ENCODE measurements around the gene ISLR2. TPM values are rescaled to one million over a fixed set of nuclear protein-coding genes. Genes with fewer than 3 reads are reported as not detected.

Gene ISLR2
- polyA plus RNA-seq, 5 donors = 4.0 to 8.8 (median 6.4) TPM

GRCh38 chr15:74175271-74176191, 45.1 kb downstream of the ISLR2 start:
- no peak for DNase-seq

GRCh38 chr15:74176262-74177214, 46.2 kb downstream of the ISLR2 start:
- no peak for DNase-seq

- DNase-seq = no peak
These were observed 48.1 kb downstream of the ISLR2 start for GRCh38 chr15:74178326-74179100.

- no peak for DNase-seq
These were observed 48.9 kb downstream of the ISLR2 start for GRCh38 chr15:74179101-74179841.

GRCh38 chr15:74179983-74180880, 49.8 kb downstream of the ISLR2 start:
- no peak for DNase-seq

- no peak for DNase-seq
These were observed 50.7 kb downstream of the ISLR2 start for GRCh38 chr15:74180881-74181602.

- DNase-seq = no peak
These were observed 51.7 kb downstream of the ISLR2 start for GRCh38 chr15:74182131-74182530.

- DNase-seq = no peak
These were observed 54.3 kb downstream of the ISLR2 start for GRCh38 chr15:74184582-74185091.

GRCh38 chr15:74185710-74186348, 55.4 kb downstream of the ISLR2 start:
- DNase-seq = no peak

Other genes starting within 250 kb of the ISLR2 start
- gene LOXL1, start 204.1 kb upstream of the ISLR2 start, polyA plus RNA-seq (ENCODE audit: insufficient read depth in 1 of 5, insufficient read length in 5 of 5, low replicate concordance in 1 of 5) = 100 to 1,000 TPM; 123 to 201 (median 139) TPM
- 10 to 100 TPM in 4 of 5 donors, 1 to 10 TPM in 1; 9.4 to 17.8 (median 12.5) TPM for gene STOML1, start 138.3 kb upstream of the ISLR2 start, polyA plus RNA-seq (ENCODE audit: insufficient read depth in 1 of 5, insufficient read length in 5 of 5, low replicate concordance in 1 of 5)
- 10 to 100 TPM; 30.7 to 54.1 (median 43.0) TPM for gene PML, start 135.9 kb upstream of the ISLR2 start, polyA plus RNA-seq (ENCODE audit: insufficient read depth in 1 of 5, insufficient read length in 5 of 5, low replicate concordance in 1 of 5)
- gene GOLGA6A, start 48.0 kb upstream of the ISLR2 start, polyA plus RNA-seq (ENCODE audit: insufficient read depth in 1 of 5, insufficient read length in 5 of 5, low replicate concordance in 1 of 5) = under 1 TPM in 3 of 5 donors, not detected in 2; 0.08 to 0.86 (median 0.15) TPM
- gene ISLR, start 43.1 kb downstream of the ISLR2 start, polyA plus RNA-seq (ENCODE audit: insufficient read depth in 1 of 5, insufficient read length in 5 of 5, low replicate concordance in 1 of 5) = 10 to 100 TPM; 45.1 to 65.2 (median 54.5) TPM
- gene STRA6, start 72.2 kb downstream of the ISLR2 start, polyA plus RNA-seq (ENCODE audit: insufficient read depth in 1 of 5, insufficient read length in 5 of 5, low replicate concordance in 1 of 5) = 1 to 10 TPM; 4.7 to 9.0 (median 6.9) TPM
- gene CCDC33, start 105.7 kb downstream of the ISLR2 start, polyA plus RNA-seq (ENCODE audit: insufficient read depth in 1 of 5, insufficient read length in 5 of 5, low replicate concordance in 1 of 5) = 1 to 10 TPM in 4 of 5 donors, under 1 TPM in 1; 0.57 to 2.6 (median 1.8) TPM
- gene CYP11A1, start 237.1 kb downstream of the ISLR2 start, polyA plus RNA-seq (ENCODE audit: insufficient read depth in 1 of 5, insufficient read length in 5 of 5, low replicate concordance in 1 of 5) = under 1 TPM; 0.46 to 0.59 (median 0.54) TPM